CD4-positive, alpha-beta T cell (primary cell): Measurements from ENCODE around the gene LITAF. TPM values are rescaled to one million over a fixed set of nuclear protein-coding genes. Genes with fewer than 3 reads are reported as not detected.

ENCODE experiments used
- ATAC-seq: fragments of 200-7000 bp; cut with Tn5 transposase; one replicate; pipeline ENCODE4 v1.10.0; 2022; ENCODE audit warnings: mild to moderate bottlenecking; ENCODE audit not compliant: poor library complexity
- CTCF ChIA-PET: fragments of 350-600 bp; sonication (Branson Sonifier 250); formaldehyde crosslinking; loops from one replicate; lab custom pipeline; 2021; ENCODE audit warnings: antibody characterized with exemption, inconsistent platforms; lab: Charles Lee
- POLR2A ChIA-PET: fragments of 350-600 bp; sonication (Branson Sonifier 250); formaldehyde crosslinking; loops from one replicate; lab custom pipeline; 2021; ENCODE audit warnings: antibody characterized with exemption, inconsistent platforms; lab: Charles Lee
- DNase-seq, 14 experiments: peaks; one replicate each; pipeline ENCODE4 v3.0.0-alpha.2; 2013 to 2020; ENCODE audit warnings: mixed read lengths in 2 of 14
- H3K27ac ChIP-seq, 2 donors: one replicate each; pipeline versions ENCODE4 v1.5.1 to v1.7.0; 2013; ENCODE audit warnings: low read length in 2 of 2, low read depth in 1 of 2, mild to moderate bottlenecking in 1 of 2
- H3K27me3 ChIP-seq, 2 experiments: 1 replicate in 1 of 2; 2 replicates in 1 of 2; pipeline versions ENCODE4 v1.6.1 to v1.7.0; 2013; ENCODE audit warnings: low read length in 2 of 2, control low read depth in 1 of 2, mild to moderate bottlenecking in 1 of 2, moderate library complexity in 1 of 2; ENCODE audit not compliant: insufficient read depth in 2 of 2, control insufficient read depth in 1 of 2
- H3K36me3 ChIP-seq: one replicate; pipeline ENCODE4 v1.6.1; 2013; ENCODE audit warnings: low read length, control low read depth; ENCODE audit not compliant: insufficient read depth
- H3K4me1 ChIP-seq: one replicate; pipeline ENCODE4 v1.6.1; 2013; ENCODE audit warnings: low read length, control low read depth; ENCODE audit not compliant: insufficient read depth
- H3K4me3 ChIP-seq: one replicate; pipeline ENCODE4 v1.5.1; 2013; ENCODE audit warnings: mild to moderate bottlenecking, low read length, moderate library complexity
- H3K9me3 ChIP-seq, 2 experiments: 1 replicate in 1 of 2; 2 replicates in 1 of 2; pipeline versions ENCODE4 v1.6.1 to v1.7.0; 2013; ENCODE audit warnings: low read length in 2 of 2, mild to moderate bottlenecking in 2 of 2, control low read depth in 1 of 2, moderate library complexity in 1 of 2; ENCODE audit not compliant: control insufficient read depth in 1 of 2, insufficient read depth in 1 of 2
- H3K27ac Mint-ChIP-seq: one replicate; pipeline ENCODE4 v1.8.0; 2020; ENCODE audit warnings: mixed read lengths
- H3K27me3 Mint-ChIP-seq: one replicate; pipeline ENCODE4 v1.8.0; 2021; ENCODE audit warnings: mixed read lengths
- H3K36me3 Mint-ChIP-seq: one replicate; pipeline ENCODE4 v1.8.0; 2021; ENCODE audit warnings: low read depth, mixed read lengths
- H3K4me1 Mint-ChIP-seq: one replicate; pipeline ENCODE4 v1.8.0; 2021; ENCODE audit warnings: low read depth, mixed read lengths
- H3K4me3 Mint-ChIP-seq: one replicate; pipeline ENCODE4 v1.8.0; 2020; ENCODE audit warnings: mild to moderate bottlenecking, mixed read lengths
- H3K9me3 Mint-ChIP-seq: one replicate; pipeline ENCODE4 v1.8.0; 2020; ENCODE audit warnings: mixed read lengths
- CTCF ChIP-seq: fragments of 200-600 bp; IDR thresholded peaks from one replicate; pipeline ENCODE4 v1.8.0; 2022; ENCODE audit warnings: antibody characterized with exemption, mild to moderate bottlenecking
- intact Hi-C, 2 experiments: fragments of 100-400 bp; cut with DNase I in 1 of 2; cut with micrococcal nuclease in 1 of 2; formaldehyde crosslinking; loops; one replicate each; pipeline versions ENCODE4 v1.15.1 to v1.9.0; 2023 to 2025; cut with DNase I, micrococcal nuclease
- total RNA-seq, 174 experiments: library from RNA in 2 of 174; stranded (reverse) in 2 of 174; gene quantifications; one replicate each; pipeline ENCODE4 v1.2.3 and lab custom pipeline; 2021 to 2026

Gene LITAF
- total RNA-seq, 2 experiments from 2014 or later = 226 to 257 TPM

- Histone ChIP-seq H3K36me3 (no peaks in the 10 kb centered on the region), H3K9me3 (no peaks in the 10 kb centered on the region), H3K27me3 (no peaks in the 10 kb centered on the region), H3K4me3 (no peak overlapping the region), H3K4me1 (peaks cover 12% of the 10 kb centered on the region), H3K27ac (no peak overlapping the region)
- H3K4me3 Mint-ChIP-seq = no peak overlapping the region
- no peak overlapping the region for H3K27ac Mint-ChIP-seq
- intact Hi-C loops = no loop called here
- no peak for TF ChIP-seq CTCF
- no peak for ATAC-seq
- H3K36me3 Mint-ChIP-seq = no peaks in the 10 kb centered on the region
- DNase-seq = no peak
- H3K4me1 Mint-ChIP-seq = peaks cover 16% of the 10 kb centered on the region
- no peaks in the 10 kb centered on the region for H3K9me3 Mint-ChIP-seq
- no peaks in the 10 kb centered on the region for H3K27me3 Mint-ChIP-seq
- ChIA-PET CTCF (interaction anchor here (1.6 kb wide), 1 partner anchor 103 kb away, joined by 6 read pairs; no protein-coding TSS in a partner anchor), POLR2A (interaction anchor here (1.4 kb wide), 1 partner anchor 49 kb away, joined by 5 read pairs; the partner anchor contains the start of gene LITAF)
These were observed 49.0 kb upstream of the LITAF start for GRCh38 chr16:11635679-11636171.

GRCh38 chr16:11635113-11635652, 48.5 kb upstream of the LITAF start:
- ChIA-PET POLR2A (interaction anchor here (1.4 kb wide), 1 partner anchor 48 kb away, joined by 5 read pairs; the partner anchor contains the start of gene LITAF), CTCF (no interaction called here)
- peaks cover 21% of the 10 kb centered on the region for H3K4me1 Mint-ChIP-seq
- no peaks in the 10 kb centered on the region for H3K36me3 Mint-ChIP-seq
- DNase-seq = no peak
- no peaks in the 10 kb centered on the region for H3K27me3 Mint-ChIP-seq
- Histone ChIP-seq H3K9me3 (no peaks in the 10 kb centered on the region), H3K4me1 (peaks cover 12% of the 10 kb centered on the region), H3K4me3 (no peak overlapping the region), H3K27ac (no peak overlapping the region), H3K36me3 (no peaks in the 10 kb centered on the region), H3K27me3 (no peaks in the 10 kb centered on the region)
- H3K4me3 Mint-ChIP-seq = no peak overlapping the region
- ATAC-seq = no peak
- H3K9me3 Mint-ChIP-seq = no peaks in the 10 kb centered on the region
- no peak for TF ChIP-seq CTCF
- no peak overlapping the region for H3K27ac Mint-ChIP-seq
- intact Hi-C loops = no loop called here

- H3K36me3 ChIP-seq = no peaks in the 10 kb centered on the region
- Mint-ChIP-seq H3K4me3 (no peak overlapping the region), H3K36me3 (no peaks in the 10 kb centered on the region), H3K27ac (no peak overlapping the region), H3K27me3 (no peaks in the 10 kb centered on the region), H3K4me1 (peaks cover 29% of the 10 kb centered on the region), H3K9me3 (no peaks in the 10 kb centered on the region)
- ChIA-PET POLR2A (no interaction called here), CTCF (no interaction called here)
- no peaks in the 10 kb centered on the region for H3K9me3 ChIP-seq
- peaks cover 16% of the 10 kb centered on the region for H3K4me1 ChIP-seq
- ATAC-seq (no peak), DNase-seq (no peak)
- intact Hi-C loops = no loop called here
- H3K27me3 ChIP-seq = no peaks in the 10 kb centered on the region
- TF ChIP-seq CTCF = no peak
- no peak overlapping the region for H3K27ac ChIP-seq
- no peak overlapping the region for H3K4me3 ChIP-seq
These were observed 47.6 kb upstream of the LITAF start for GRCh38 chr16:11634312-11634711.
